KG1 (cell line): ENCODE measurements around the gene SCAMP4.
A peak's percentile ranks its signal among the peaks of the same experiment; 100 is the strongest.
"Not testable (repeated sequence)": the region's sequence is repeated elsewhere in the genome, so short reads cannot be mapped to it uniquely, and the experiment has no call there.

Source experiments
- DNase-seq: peaks from one replicate; lab custom pipeline; 2025; lab: John Stamatoyannopoulos, UW

The SCAMP4 gene

DNA sequence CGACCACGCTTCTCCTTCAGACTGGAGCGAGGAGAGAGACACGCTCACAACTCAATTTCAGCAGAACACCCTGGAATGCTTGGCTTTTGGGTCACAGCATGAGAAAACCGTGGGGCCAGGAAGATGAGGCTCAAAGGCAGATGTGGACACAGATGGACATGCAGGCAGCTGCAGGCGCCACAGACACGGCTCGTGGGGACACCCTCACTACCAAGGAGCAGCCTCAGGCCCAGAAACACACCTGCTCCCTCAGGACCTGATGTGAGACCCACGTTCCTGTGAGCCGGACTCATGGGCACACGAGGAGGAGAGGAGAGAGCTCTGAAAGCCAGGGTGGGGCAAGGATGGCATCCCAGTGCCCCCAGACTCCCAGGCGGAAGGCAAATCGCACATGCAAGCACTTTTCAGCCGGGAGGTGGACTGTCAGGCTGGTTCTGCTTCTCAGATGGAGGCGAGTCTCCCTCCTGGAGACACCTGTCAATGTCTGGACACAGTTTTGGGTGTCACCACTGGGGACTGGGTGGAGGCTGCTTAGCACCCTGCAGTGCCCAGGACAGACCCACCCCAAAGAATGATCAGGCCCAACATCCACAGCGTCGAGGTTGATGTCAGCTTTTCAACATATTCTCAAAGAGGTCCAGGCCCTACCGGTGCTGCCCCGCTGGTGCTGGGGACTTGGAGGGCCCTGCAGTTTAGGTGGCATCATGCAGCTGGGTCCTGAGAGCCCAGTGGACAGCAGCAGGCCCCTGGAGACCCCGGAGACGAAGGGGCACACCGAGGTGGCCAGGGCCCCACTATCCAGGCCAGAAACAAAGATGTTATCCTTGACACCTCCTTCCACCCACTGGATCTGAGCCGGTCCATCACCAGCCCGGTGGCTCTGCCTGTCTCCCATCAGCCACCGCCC is 22.2 kb upstream of the SCAMP4 start:
- DNase-seq = no peak

GRCh38 chr19:1883784-1884183 is 21.4 kb upstream of the SCAMP4 start:
- no peak for DNase-seq

- no peak for DNase-seq
These were observed 20.9 kb upstream of the SCAMP4 start for GRCh38 chr19:1884291-1884718.

- DNase-seq = no peak
These were observed 20.4 kb upstream of the SCAMP4 start for GRCh38 chr19:1884719-1885334.

- DNase-seq = peak; percentile 86
These were observed 19.6 kb upstream of the SCAMP4 start, which contains the start of gene ABHD17A for GRCh38 chr19:1885398-1886119. Gene ABHD17A (minus strand): TSS chr19:1885496. CDS start chr19:1881566, 3,930 bp downstream.

DNA sequence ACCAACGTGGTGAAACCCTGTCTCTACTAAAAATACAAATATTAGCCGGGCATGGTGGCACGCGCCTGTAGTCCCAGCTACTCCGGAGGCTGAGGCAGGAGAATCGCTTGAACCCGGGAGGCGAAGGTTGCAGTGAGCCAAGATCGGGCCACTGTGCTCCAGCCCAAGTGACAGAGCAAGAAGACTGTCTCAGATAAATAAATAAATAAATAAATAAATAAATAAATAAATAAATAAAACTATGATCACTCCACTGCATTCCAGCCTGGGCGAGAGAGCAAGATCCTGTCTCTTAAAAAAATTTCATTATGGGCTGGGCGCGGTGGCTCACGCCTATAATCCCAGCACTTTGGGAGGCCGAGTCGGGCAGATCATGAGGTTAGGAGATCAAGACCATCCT is 18.8 kb upstream of the SCAMP4 start:
- not testable (repeated sequence) for DNase-seq

GRCh38 chr19:1888385-1888784 is 16.8 kb upstream of the SCAMP4 start:
- no peak for DNase-seq

- no peak for DNase-seq
These were observed 15.3 kb upstream of the SCAMP4 start for GRCh38 chr19:1889907-1890306.

DNA sequence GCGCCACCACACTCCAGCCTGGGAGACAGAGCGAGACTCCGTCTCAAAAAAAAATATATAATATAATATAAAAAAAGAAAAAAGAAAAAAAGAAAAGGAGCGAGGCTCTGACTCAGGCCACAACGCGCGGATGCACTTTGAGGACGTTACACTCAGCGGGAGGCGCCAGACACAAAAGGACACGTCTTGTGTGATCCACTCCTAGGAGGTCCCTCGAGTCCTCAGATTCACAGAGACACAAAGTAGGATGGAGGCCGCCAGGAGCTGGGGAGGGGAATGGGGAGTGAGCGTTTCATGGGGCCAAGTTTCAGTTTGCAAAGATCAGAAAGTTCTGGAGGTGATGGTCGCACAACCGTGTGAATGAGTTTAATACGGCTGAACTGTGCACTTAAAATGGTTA is 11.4 kb upstream of the SCAMP4 start:
- DNase-seq = no peak

DNA sequence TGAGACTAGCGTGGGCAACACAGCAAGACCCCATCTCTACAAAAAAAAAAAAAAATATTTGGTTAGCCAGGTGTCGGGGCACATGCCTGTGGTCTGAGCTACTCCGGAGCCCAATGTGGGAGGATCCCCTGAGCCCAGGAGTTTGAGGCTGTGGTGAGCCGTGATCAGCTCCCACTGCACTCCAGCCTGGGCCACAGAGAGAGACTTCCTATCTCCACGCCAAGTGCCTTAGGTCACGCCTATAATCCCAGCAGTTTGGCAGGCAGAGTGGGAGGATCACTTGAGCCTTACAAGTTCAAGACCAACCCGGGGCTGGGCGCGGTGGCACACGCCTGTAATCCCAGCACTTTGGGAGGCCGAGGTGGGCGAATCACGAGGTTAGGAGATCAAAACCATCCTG is 8.7 kb upstream of the SCAMP4 start:
- no peak for DNase-seq

GRCh38 chr19:1901940-1902404 is 3.2 kb upstream of the SCAMP4 start:
- DNase-seq = no peak

DNA sequence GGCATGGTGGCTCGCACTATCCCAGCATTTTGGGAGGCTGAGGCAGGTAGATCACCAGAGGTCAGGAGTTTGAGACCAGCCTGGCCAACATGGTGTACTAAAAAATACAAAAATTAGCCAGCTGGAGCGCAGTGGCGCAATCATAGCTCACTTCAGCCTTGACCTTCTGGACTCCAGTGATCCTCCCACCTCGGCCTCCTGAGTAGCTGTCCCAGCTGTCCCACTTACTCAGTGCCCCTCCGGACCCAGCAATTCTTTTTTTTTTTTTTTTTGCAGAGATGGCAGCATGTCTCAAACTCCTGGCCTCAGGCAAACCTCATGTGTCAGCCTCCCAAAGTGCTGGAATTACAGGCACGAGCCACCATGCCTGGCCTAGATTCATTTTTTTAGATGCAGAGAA is 2.3 kb upstream of the SCAMP4 start:
- DNase-seq = no peak

GRCh38 chr19:1904860-1905109 is 414 bp upstream of the SCAMP4 start:
- DNase-seq = no peak

DNA sequence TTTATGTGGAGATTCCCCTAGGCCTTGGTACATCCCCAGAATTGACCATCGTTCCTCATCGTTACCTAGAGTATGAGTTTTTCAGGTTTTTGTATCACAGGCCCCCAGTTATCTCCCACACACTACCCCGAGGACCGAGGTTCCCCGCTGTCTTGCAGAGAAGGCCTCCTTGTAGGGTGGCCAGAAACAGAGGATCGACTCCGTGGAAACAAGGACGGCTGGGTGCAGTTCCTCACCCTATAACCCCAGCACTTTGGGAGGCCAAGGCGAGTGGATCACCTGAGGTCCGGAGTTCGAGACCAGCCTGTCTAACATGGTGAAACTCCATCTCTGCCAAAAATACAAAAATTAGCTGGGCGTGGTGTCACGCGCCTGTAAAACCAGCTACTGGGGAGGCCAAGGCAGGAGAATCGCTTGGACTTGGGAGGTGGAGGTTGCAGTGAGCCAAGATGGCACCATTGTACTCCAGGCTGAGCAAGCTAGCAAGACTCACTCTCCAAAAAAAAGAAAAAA is 720 bp downstream of the SCAMP4 start:
- no peak for DNase-seq

- DNase-seq = no peak
These were observed 1.9 kb downstream of the SCAMP4 start for GRCh38 chr19:1906985-1907562.

DNA sequence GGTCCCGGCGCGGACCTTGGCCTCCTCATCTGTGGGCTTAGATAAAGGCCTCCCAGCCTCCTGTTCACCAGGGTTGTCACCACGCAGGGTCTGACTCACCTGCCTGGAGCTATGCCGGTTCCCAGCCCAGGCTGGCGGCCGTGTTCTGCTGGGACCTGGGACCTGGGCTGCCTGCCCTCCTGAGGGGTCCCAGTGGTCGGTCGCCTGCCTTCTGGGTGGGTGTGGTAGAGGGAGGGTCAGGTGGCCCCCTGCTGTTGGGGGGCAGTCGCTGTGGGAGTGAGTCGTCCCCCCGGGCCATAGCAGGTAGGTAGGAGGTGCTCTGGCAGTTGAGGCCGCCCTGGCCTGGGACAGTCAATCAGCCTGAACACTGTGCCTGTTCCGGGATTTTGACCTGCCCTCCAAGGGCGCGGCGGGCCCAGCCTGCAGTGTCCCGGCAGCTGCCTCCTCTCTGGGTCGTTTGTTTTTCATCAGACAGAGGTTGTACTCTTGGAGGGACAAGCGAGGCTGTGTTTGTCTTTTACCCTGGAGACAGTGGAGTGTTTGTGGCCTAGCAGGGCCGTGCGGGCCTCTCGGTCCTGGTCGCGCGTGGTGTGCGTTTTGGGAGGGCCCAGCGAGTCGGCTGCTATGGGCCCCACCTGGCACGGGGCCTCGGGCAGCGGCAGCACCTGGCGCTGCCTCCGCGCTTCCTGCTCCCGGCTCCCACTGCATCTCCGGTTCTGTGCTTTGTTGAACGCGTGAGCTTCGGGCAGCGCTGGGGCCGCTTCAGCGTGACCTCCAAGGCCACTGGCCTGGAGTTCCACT is 2.6 kb downstream of the SCAMP4 start:
- no peak for DNase-seq

DNA sequence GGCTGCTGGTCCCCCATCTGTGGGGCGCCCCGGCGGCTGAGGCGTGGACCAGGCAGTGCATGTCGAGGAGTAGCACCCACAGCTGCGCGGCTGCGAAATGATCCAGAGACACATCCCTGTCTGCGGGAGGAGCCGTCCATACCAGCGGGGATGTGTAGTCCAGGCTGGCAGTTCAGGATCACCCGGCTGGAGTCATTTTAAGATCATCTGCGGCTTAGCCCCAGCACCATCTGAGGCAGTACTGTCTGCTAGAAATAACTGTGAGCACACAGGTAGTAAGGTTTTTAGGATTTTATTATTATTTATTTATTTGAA is 3.1 kb downstream of the SCAMP4 start:
- DNase-seq = no peak

GRCh38 chr19:1909761-1910080 is 4.5 kb downstream of the SCAMP4 start:
- no peak for DNase-seq

DNA sequence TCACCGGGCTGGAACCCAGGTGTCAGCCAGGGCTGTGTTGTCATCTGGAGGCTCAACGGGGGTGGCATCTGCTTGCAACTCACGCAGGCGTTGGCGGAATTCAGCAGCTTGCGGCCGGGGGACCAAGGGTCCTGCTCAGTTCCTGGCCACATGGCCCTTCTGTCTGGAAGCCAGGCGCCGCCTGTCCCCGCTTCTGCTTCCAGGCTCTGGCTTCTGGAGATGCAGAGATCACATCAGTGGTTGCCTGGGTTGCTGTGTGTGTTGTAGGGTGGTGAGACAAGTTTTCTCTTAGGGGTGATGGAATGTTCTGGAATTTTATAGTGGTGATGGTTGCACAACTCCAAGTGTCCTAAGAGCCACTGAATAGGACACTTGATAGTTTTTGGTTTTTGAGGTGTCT is 5.0 kb downstream of the SCAMP4 start:
- DNase-seq = no peak

DNA sequence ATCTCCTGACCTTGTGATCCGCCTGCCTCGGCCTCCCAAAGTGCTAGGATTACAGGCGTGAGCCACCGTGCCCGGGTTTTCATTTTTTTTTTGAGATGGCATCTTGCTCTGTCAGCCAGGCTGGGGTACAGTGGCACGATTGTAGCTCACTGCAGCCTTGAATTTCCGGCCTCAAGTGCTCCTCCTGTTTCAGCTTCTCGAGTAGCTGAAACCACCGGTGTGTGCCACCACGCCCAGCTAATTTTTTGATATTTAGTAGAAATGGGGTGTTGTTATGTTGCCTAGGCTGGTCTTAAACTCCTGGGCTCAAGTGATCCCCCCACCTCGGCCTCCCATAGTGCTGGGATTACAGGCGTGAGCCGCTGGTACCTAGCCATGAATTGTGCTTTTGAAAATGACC is 5.9 kb downstream of the SCAMP4 start:
- DNase-seq = no peak

DNA sequence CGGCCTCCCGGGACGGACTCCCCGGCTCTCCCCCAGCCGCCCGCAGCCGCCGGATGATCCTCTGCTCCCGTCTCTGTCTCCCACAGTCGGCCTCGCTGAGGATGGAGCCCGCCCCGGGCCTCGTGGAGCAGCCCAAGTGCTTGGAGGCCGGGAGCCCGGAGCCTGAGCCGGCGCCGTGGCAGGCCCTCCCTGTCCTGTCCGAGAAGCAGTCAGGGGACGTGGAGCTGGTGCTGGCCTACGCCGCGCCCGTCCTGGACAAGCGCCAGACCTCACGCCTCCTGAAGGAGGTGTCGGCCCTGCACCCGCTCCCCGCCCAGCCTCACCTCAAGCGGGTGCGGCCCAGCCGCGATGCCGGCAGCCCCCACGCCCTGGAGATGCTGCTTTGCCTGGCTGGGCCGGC is 6.8 kb downstream of the SCAMP4 start:
- DNase-seq = no peak
